Fibroblast of lung (primary cell): ENCODE measurements around the gene TLR6. TPM values are rescaled to one million over a fixed set of nuclear protein-coding genes. Genes with fewer than 3 reads are reported as not detected.

Source experiments
- DNase-seq, 2 donors: peaks; one replicate each; pipeline versions ENCODE4 v3.0.0 to v3.0.0-alpha.2; 2010; ENCODE audit warnings: low read depth in 2 of 2
- H2AFZ ChIP-seq: 2 replicates; pipeline ENCODE4 v1.5.1; 2012; ENCODE audit warnings: low read length, control low read depth, inconsistent platforms
- H3K27ac ChIP-seq: 2 replicates; pipeline ENCODE4 v1.5.1; 2011; ENCODE audit warnings: low read length, control low read depth; ENCODE audit not compliant: insufficient read depth
- H3K27me3 ChIP-seq: 2 replicates; pipeline ENCODE4 v1.5.1; 2011; ENCODE audit warnings: mild to moderate bottlenecking, low read length; ENCODE audit not compliant: control insufficient read depth, insufficient read depth
- H3K36me3 ChIP-seq: 2 replicates; pipeline ENCODE4 v1.5.1; 2011; ENCODE audit warnings: low read length; ENCODE audit not compliant: control insufficient read depth, insufficient read depth
- H3K4me1 ChIP-seq: 2 replicates; pipeline ENCODE4 v1.5.1; 2011; ENCODE audit warnings: low read length; ENCODE audit not compliant: control insufficient read depth, insufficient read depth; ENCODE audit errors: extremely low read depth
- H3K4me2 ChIP-seq: 2 replicates; pipeline ENCODE4 v1.5.1; 2011; ENCODE audit warnings: low read length, control low read depth; ENCODE audit not compliant: insufficient read depth; ENCODE audit errors: extremely low read depth
- H3K4me3 ChIP-seq, 4 experiments: fragments of 200-600 bp in 1 of 4; sonication (generic) in 1 of 4; replicated peaks in 1 of 4; 2 replicates each; pipeline ENCODE4 v1.5.1; 2011 to 2016; ENCODE audit warnings: low read length in 4 of 4, low read depth in 3 of 4, mild to moderate bottlenecking in 3 of 4, control low read depth in 2 of 4, inconsistent platforms in 1 of 4, mixed read lengths in 1 of 4; ENCODE audit not compliant: insufficient read depth in 1 of 4; ENCODE audit errors: control extremely low read depth in 1 of 4
- H3K79me2 ChIP-seq: 2 replicates; pipeline ENCODE4 v1.5.1; 2012; ENCODE audit warnings: mild to moderate bottlenecking, low read length, inconsistent platforms; ENCODE audit not compliant: control insufficient read depth, insufficient read depth
- H3K9ac ChIP-seq: 2 replicates; pipeline ENCODE4 v1.5.1; 2011; ENCODE audit warnings: mild to moderate bottlenecking, low read length, control low read depth; ENCODE audit not compliant: insufficient read depth
- H3K9me3 ChIP-seq: 2 replicates; pipeline ENCODE4 v1.5.1; 2012; ENCODE audit warnings: low read depth, low read length; ENCODE audit not compliant: control insufficient read depth, insufficient read depth
- H4K20me1 ChIP-seq: 2 replicates; pipeline ENCODE4 v1.5.1; 2011; ENCODE audit warnings: low read length; ENCODE audit not compliant: control insufficient read depth, insufficient read depth; ENCODE audit errors: extremely low read depth
- EZH2 ChIP-seq: IDR thresholded peaks from 2 replicates; pipeline ENCODE4 v1.5.1; 2012; ENCODE audit warnings: low read length, control low read depth, mild to moderate bottlenecking; ENCODE audit errors: missing control alignments
- polyA plus RNA-seq, 2 donors: library from polyadenylated mRNA; depleted of rRNA in 1 of 2; stranded (reverse) in 1 of 2; unstranded in 1 of 2; fragments of >200 nt; gene quantifications; 2 replicates each; pipeline ENCODE4 v1.2.1, GENCODE V29; 2011 to 2012; ENCODE audit warnings: missing spikeins in 1 of 2
- total RNA-seq: library from RNA; depleted of rRNA; stranded (reverse); fragments of >200 nt; gene quantifications from 2 replicates; pipeline ENCODE4 v1.2.1, GENCODE V29; 2014
- TF ChIP-seq, protein P1 (sequence below), 2 donors: IDR thresholded peaks in 1 of 2; conservative IDR thresholded peaks in 1 of 2; 1 replicate in 1 of 2; 2 replicates in 1 of 2; pipeline ENCODE4 v1.5.1; 2011 to 2012; ENCODE audit warnings: low read length in 2 of 2, control low read depth in 1 of 2, inconsistent platforms in 1 of 2, low read depth in 1 of 2, mild to moderate bottlenecking in 1 of 2

Gene TLR6
- total and polyA plus RNA-seq, 2 donors (not counting 1 experiment from before 2014, with no cell fraction given) = 1.9 to 2.3 TPM

DNA sequence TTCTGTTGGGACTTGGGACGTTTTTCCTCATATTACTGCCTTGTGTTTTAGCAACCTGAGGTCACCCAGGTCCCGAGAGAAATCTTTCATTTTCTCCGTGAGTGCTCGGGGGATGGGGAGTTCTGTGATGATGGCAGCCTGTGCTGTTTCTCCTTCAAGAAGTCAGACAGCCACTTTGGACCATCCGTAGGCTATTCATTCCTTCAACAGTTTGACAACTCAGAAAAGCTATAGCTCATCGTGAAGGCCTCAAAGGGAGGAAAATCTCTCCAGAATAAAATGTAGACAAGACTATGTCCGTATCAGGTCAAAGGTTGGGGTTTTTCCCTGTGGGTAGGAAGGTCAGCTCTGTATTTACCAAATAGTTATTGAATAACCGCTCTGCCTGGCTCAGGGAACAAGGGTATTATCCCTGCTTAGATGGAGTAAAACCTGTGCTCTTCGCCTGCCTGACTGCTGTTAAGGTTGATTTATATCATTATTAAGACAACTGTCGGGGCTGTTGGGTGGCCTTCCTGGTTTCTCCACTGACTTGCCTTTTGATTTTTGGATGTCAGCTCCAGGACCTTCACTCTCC, 47.6 kb upstream of the TLR6 start:
- Histone ChIP-seq H3K27me3 (no peaks in the 10 kb centered on the region), H3K79me2 (peaks cover under 1% of the 10 kb centered on the region), H3K4me3 (no peak overlapping the region), H3K9ac (no peak overlapping the region), H2AFZ (no peak overlapping the region), H3K4me2 (no peak overlapping the region), H3K27ac (no peak overlapping the region), H3K9me3 (no peaks in the 10 kb centered on the region), H4K20me1 (peaks cover 2% of the 10 kb centered on the region), H3K4me1 (no peaks in the 10 kb centered on the region), H3K36me3 (peaks cover 26% of the 10 kb centered on the region)
- TF ChIP-seq, protein P1, sequence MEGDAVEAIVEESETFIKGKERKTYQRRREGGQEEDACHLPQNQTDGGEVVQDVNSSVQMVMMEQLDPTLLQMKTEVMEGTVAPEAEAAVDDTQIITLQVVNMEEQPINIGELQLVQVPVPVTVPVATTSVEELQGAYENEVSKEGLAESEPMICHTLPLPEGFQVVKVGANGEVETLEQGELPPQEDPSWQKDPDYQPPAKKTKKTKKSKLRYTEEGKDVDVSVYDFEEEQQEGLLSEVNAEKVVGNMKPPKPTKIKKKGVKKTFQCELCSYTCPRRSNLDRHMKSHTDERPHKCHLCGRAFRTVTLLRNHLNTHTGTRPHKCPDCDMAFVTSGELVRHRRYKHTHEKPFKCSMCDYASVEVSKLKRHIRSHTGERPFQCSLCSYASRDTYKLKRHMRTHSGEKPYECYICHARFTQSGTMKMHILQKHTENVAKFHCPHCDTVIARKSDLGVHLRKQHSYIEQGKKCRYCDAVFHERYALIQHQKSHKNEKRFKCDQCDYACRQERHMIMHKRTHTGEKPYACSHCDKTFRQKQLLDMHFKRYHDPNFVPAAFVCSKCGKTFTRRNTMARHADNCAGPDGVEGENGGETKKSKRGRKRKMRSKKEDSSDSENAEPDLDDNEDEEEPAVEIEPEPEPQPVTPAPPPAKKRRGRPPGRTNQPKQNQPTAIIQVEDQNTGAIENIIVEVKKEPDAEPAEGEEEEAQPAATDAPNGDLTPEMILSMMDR (conservative IDR thresholded peaks at IDR 0.05 in 1 of 2, IDR thresholded peaks at IDR 0.05 in 1 of 2; ENCODE audit: low read depth in 1 of 2, low read length in 2 of 2) = no peak
- TF ChIP-seq EZH2 = no peak
- DNase-seq = no peak

DNA sequence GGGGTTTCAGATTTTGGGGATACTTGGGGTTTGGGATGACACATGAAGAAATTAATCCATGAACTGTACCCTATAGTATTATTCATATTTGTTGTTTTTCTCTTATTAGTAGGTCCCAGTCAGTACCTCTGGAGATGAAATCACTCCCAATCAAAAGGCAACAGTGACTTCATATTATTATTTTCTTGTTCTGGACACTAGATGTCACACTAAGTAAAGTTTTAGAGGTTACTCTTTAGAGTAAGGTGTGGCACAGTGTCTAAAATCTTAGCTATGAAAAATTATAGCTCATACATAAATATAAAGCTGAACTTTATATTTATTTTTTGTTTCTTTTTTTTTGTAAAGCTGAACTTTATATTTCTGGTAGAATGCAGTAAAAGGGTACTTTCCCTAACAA, 46.1 kb upstream of the TLR6 start:
- Histone ChIP-seq H4K20me1 (peaks cover 2% of the 10 kb centered on the region), H2AFZ (no peak overlapping the region), H3K27me3 (no peaks in the 10 kb centered on the region), H3K4me2 (no peak overlapping the region), H3K4me3 (no peak overlapping the region), H3K9me3 (no peaks in the 10 kb centered on the region), H3K9ac (no peak overlapping the region), H3K4me1 (no peaks in the 10 kb centered on the region), H3K36me3 (peaks cover 23% of the 10 kb centered on the region), H3K79me2 (peaks cover 3% of the 10 kb centered on the region), H3K27ac (no peak overlapping the region)
- DNase-seq = peak in 1 of 2 donors; percentile 43
- TF ChIP-seq, protein P1 (conservative IDR thresholded peaks at IDR 0.05 in 1 of 2, IDR thresholded peaks at IDR 0.05 in 1 of 2; ENCODE audit: low read depth in 1 of 2, low read length in 2 of 2) = no peak
- TF ChIP-seq EZH2 = no peak

DNA sequence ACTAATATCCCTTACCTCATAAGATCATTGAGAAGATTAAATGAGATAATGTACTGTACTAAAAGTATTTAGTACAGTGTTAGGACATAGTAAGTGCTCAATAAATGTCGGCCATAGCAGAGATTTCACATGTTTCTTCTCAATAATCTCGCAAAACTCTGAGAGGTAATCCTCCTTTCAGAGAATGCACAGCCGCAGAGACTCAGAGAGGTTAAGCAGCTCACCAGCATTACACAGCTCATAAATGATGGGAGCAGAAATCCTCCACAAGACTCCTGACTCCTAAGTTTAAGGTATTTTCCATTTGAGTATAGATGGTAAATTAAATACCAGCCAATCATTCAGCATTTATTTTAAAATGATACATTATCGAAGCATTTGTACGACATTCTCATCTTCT, 45.6 kb upstream of the TLR6 start:
- no peaks in the 10 kb centered on the region for H3K27me3 ChIP-seq
- peaks cover 23% of the 10 kb centered on the region for H3K36me3 ChIP-seq
- H3K4me2 ChIP-seq = no peak overlapping the region
- H3K9me3 ChIP-seq = no peaks in the 10 kb centered on the region
- no peak overlapping the region for H2AFZ ChIP-seq
- peaks cover 3% of the 10 kb centered on the region for H3K79me2 ChIP-seq
- TF ChIP-seq, protein P1 (conservative IDR thresholded peaks at IDR 0.05 in 1 of 2, IDR thresholded peaks at IDR 0.05 in 1 of 2; ENCODE audit: low read depth in 1 of 2, low read length in 2 of 2) = no peak
- TF ChIP-seq EZH2 = no peak
- H3K4me3 ChIP-seq = no peak overlapping the region
- no peak for DNase-seq
- no peak overlapping the region for H3K27ac ChIP-seq
- H3K4me1 ChIP-seq = no peaks in the 10 kb centered on the region
- no peak overlapping the region for H3K9ac ChIP-seq
- peaks cover 2% of the 10 kb centered on the region for H4K20me1 ChIP-seq
